HCEC 1CT (cell line): ENCODE measurements around the gene CER1.

Source experiments
- DNase-seq: peaks from one replicate; pipeline ENCODE4 v3.0.0-alpha.2; 2017

CER1 gene

GRCh38 chr9:14722391-14723035 is at the start of gene CER1:
CER1 (minus strand) TSS chr9:14722733; CDS start chr9:14722672, 61 bp downstream.
- DNase-seq = no peak

GRCh38 chr9:14770592-14770991 is 48.1 kb upstream of the CER1 start:
- DNase-seq = no peak

GRCh38 chr9:14769230-14769571 is 46.7 kb upstream of the CER1 start:
- no peak for DNase-seq

GRCh38 chr9:14768405-14769229 is 46.1 kb upstream of the CER1 start:
- peak; percentile 24 for DNase-seq

- DNase-seq = no peak
These were observed 43.8 kb upstream of the CER1 start for GRCh38 chr9:14766299-14766698.

GRCh38 chr9:14761584-14761983 is 39.1 kb upstream of the CER1 start:
- no peak for DNase-seq

- no peak for DNase-seq
These were observed 37.5 kb upstream of the CER1 start for GRCh38 chr9:14760060-14760459.

- no peak for DNase-seq
These were observed 33.8 kb upstream of the CER1 start for GRCh38 chr9:14756291-14756690.

- DNase-seq = no peak
These were observed 30.3 kb upstream of the CER1 start for GRCh38 chr9:14752871-14753270.

GRCh38 chr9:14752271-14752670 is 29.7 kb upstream of the CER1 start:
- DNase-seq = no peak

- DNase-seq = no peak
These were observed 28.3 kb upstream of the CER1 start for GRCh38 chr9:14750821-14751220.

GRCh38 chr9:14749741-14750211 is 27.2 kb upstream of the CER1 start:
- DNase-seq = no peak

- no peak for DNase-seq
These were observed 25.8 kb upstream of the CER1 start for GRCh38 chr9:14748373-14748772.

- DNase-seq = no peak
These were observed 24.6 kb upstream of the CER1 start for GRCh38 chr9:14747111-14747510.

- no peak for DNase-seq
These were observed 24.1 kb upstream of the CER1 start for GRCh38 chr9:14746626-14747025.

- no peak for DNase-seq
These were observed 22.2 kb upstream of the CER1 start for GRCh38 chr9:14744768-14745167.

- DNase-seq = no peak
These were observed 18.8 kb upstream of the CER1 start for GRCh38 chr9:14741369-14741768.

- no peak for DNase-seq
These were observed 10.6 kb upstream of the CER1 start for GRCh38 chr9:14733133-14733532.

GRCh38 chr9:14731294-14731981 is 8.9 kb upstream of the CER1 start:
- DNase-seq = no peak

GRCh38 chr9:14730461-14730898 is 7.9 kb upstream of the CER1 start:
- DNase-seq = no peak

- DNase-seq = no peak
These were observed 768 bp upstream of the CER1 start for GRCh38 chr9:14723301-14723700.

GRCh38 chr9:14719231-14719923 is 3.2 kb downstream of the CER1 start:
- no peak for DNase-seq

GRCh38 chr9:14715102-14715501 is 7.4 kb downstream of the CER1 start:
- no peak for DNase-seq
